Measurements from ENCODE around the gene AUNIP. TPM values are rescaled to one million over a fixed set of nuclear protein-coding genes. Genes with fewer than 3 reads are reported as not detected.

Gene AUNIP
- total RNA-seq, 1 donor from 2014 or later = 5.5 TPM

GRCh38 chr1:25833158-25833557, 26.1 kb downstream of the AUNIP start:
- intact Hi-C loops (cut with micrococcal nuclease) = no loop called here

GRCh38 chr1:25832336-25833037, 26.8 kb downstream of the AUNIP start:
- intact Hi-C loops (cut with micrococcal nuclease) = no loop called here

- intact Hi-C loops (cut with micrococcal nuclease) = no loop called here
These were observed 27.6 kb downstream of the AUNIP start for GRCh38 chr1:25831569-25832196.

GRCh38 chr1:25829046-25829445, 30.2 kb downstream of the AUNIP start:
- intact Hi-C loops (cut with micrococcal nuclease) = no loop called here

- intact Hi-C loops (cut with micrococcal nuclease) = no loop called here
These were observed 30.8 kb downstream of the AUNIP start for GRCh38 chr1:25828491-25828890.

- intact Hi-C loops (cut with micrococcal nuclease) = no loop called here
These were observed 32.7 kb downstream of the AUNIP start for GRCh38 chr1:25826571-25826970.

- intact Hi-C loops (cut with micrococcal nuclease) = no loop called here
These were observed 33.7 kb downstream of the AUNIP start for GRCh38 chr1:25825605-25826004.

- intact Hi-C loops (cut with micrococcal nuclease) = loop anchor here (2.0 to 5.0 kb wide), 5 partner anchors 73 to 1074 kb away; partner anchors contain the start of genes CLIC4, RSRP1 and TMEM50A
These were observed 37.6 kb downstream of the AUNIP start for GRCh38 chr1:25821630-25822091.

- intact Hi-C loops (cut with micrococcal nuclease) = loop anchor here (2.0 to 5.0 kb wide), 5 partner anchors 74 to 1074 kb away; partner anchors contain the start of genes CLIC4, RSRP1 and TMEM50A
These were observed 38.2 kb downstream of the AUNIP start for GRCh38 chr1:25821112-25821476.

GRCh38 chr1:25820247-25821111, 38.8 kb downstream of the AUNIP start:
- intact Hi-C loops (cut with micrococcal nuclease) = loop anchor here (1.0 to 5.0 kb wide), 11 partner anchors 39 to 1073 kb away; partner anchors contain the start of genes AUNIP, CLIC4, DHDDS and MACO1

- intact Hi-C loops (cut with micrococcal nuclease) = loop anchor here (1.0 to 5.0 kb wide), 12 partner anchors 40 to 1072 kb away; partner anchors contain the start of genes AUNIP, CLIC4, DHDDS and MACO1
These were observed 39.6 kb downstream of the AUNIP start, which contains the start of gene MTFR1L for GRCh38 chr1:25819491-25820246. Gene MTFR1L, plus strand, starts transcription at chr1:25819954. Its CDS starts 3,151 bp downstream, at chr1:25823105.

GRCh38 chr1:25818569-25818968, 40.7 kb downstream of the AUNIP start:
- intact Hi-C loops (cut with micrococcal nuclease) = no loop called here

GRCh38 chr1:25817840-25818501, 41.3 kb downstream of the AUNIP start:
- intact Hi-C loops (cut with micrococcal nuclease) = no loop called here

GRCh38 chr1:25816112-25816718, 43.0 kb downstream of the AUNIP start:
- intact Hi-C loops (cut with micrococcal nuclease) = no loop called here

GRCh38 chr1:25815208-25816111, 43.8 kb downstream of the AUNIP start:
- intact Hi-C loops (cut with micrococcal nuclease) = no loop called here

- intact Hi-C loops (cut with micrococcal nuclease) = no loop called here
These were observed 44.6 kb downstream of the AUNIP start for GRCh38 chr1:25814549-25815087.

- intact Hi-C loops (cut with micrococcal nuclease) = no loop called here
These were observed 45.4 kb downstream of the AUNIP start for GRCh38 chr1:25813734-25814471.

Measured in T-helper 1 cell treated with Interleukin-12 subunit alpha and Interleukin-12 subunit beta and Interleukin-4 antibody, amounts not matched to agents 30 ng/mL and 1 ng/mL, for 36 hours (primary cell).